ENCODE measurements around the gene LRRC57.

DNA sequence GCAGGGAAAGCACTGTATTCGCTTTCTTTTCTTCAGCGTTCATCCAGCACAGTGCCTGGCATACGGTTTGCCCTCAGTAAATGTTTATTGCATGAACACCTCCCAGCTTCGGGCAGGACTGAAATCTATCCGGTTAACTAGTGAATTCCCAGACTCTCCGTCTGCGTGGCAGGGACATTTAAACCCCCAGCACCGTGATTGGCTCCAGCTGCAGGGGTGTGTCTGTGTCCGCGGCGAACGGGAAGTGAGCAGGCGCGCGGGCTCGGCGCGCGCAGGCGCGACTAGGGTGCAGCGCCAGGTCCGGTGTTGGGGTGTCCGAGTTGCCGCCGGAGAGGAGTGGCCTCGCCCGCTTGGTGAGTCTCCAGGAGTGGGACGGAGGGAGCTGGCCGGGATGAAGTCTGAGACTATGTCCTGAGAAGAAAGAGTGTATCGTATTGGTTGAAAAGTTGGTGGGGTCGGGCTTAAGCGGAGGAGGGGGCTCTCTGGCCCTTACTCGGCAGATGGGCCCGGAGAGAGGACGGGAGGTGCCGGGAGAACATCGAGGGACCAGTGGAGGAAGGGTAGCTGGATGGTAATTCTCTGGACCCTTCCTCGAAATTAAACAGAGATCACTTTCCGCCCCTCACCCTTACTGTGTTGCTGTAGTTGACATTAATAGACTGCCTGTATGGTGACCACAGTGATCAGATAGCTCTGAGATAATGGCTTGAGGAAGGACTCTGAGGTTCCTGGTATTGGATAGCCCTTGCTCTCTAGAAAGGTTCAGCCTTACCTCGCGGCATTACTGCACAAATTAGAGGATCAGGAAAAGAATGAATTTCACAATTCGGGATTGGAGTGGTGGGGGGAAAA lies 53.0 kb downstream of the LRRC57 start, which contains the start of gene SNAP23:
- TF ChIP-seq ZNF70 (CRISPR knock-in tag; IDR thresholded peaks at IDR 0.05), result no peak
- TF ChIP-seq ARNTL (CRISPR knock-in tag; IDR thresholded peaks at IDR 0.05; ENCODE audit: borderline replicate concordance, low read depth), result no peak
- no peak for TF ChIP-seq POU6F1 (CRISPR knock-in tag; IDR thresholded peaks at IDR 0.05; ENCODE audit: borderline replicate concordance, low read depth)
- TF ChIP-seq OSR1 (CRISPR knock-in tag; IDR thresholded peaks at IDR 0.05), result no peak
